Activated CD8-positive, alpha-beta memory T cell treated with anti-CD3 and anti-CD28 coated beads, Interleukin-2, amount 50 U/mL, for 24 hours (primary cell): Measurements from ENCODE around the gene CNST.
"Not testable (repeated sequence)": the region's sequence is repeated elsewhere in the genome, so short reads cannot be mapped to it uniquely, and the experiment has no call there.

Experiments
- DNase-seq: peaks from one replicate; pipeline ENCODE4 v3.0.0-alpha.2; 2020; ENCODE audit errors: extremely low read depth

The CNST gene

GRCh38 chr1:246583448-246584185 is 17.4 kb downstream of the CNST start:
- DNase-seq, result no peak

GRCh38 chr1:246587032-246587431 is 20.8 kb downstream of the CNST start:
- no peak for DNase-seq

- DNase-seq, result no peak
Observed at GRCh38 chr1:246587606-246588005, 21.4 kb downstream of the CNST start.

GRCh38 chr1:246588159-246588721 is 22.0 kb downstream of the CNST start:
- no peak for DNase-seq

GRCh38 chr1:246589919-246590318 is 23.7 kb downstream of the CNST start:
- DNase-seq, result not testable (repeated sequence)

GRCh38 chr1:246591047-246591446 is 24.8 kb downstream of the CNST start:
- DNase-seq, result no peak

- DNase-seq, result no peak
Observed at GRCh38 chr1:246591504-246591903, 25.2 kb downstream of the CNST start.

- DNase-seq, result no peak
Observed at GRCh38 chr1:246591958-246592357, 25.7 kb downstream of the CNST start.

- no peak for DNase-seq
Observed at GRCh38 chr1:246592695-246593094, 26.4 kb downstream of the CNST start.

GRCh38 chr1:246595146-246595545 is 28.9 kb downstream of the CNST start:
- no peak for DNase-seq

- DNase-seq, result no peak
Observed at GRCh38 chr1:246597340-246597739, 31.1 kb downstream of the CNST start.

- no peak for DNase-seq
Observed at GRCh38 chr1:246597971-246598370, 31.7 kb downstream of the CNST start.

- DNase-seq, result no peak
Observed at GRCh38 chr1:246599315-246599714, 33.1 kb downstream of the CNST start.

- DNase-seq, result no peak
Observed at GRCh38 chr1:246600579-246600978, 34.3 kb downstream of the CNST start.

GRCh38 chr1:246602194-246602593 is 35.9 kb downstream of the CNST start:
- DNase-seq, result no peak

GRCh38 chr1:246605231-246605630 is 39.0 kb downstream of the CNST start:
- DNase-seq, result not testable (repeated sequence)

- no peak for DNase-seq
Observed at GRCh38 chr1:246607462-246607861, 41.2 kb downstream of the CNST start.

- no peak for DNase-seq
Observed at GRCh38 chr1:246608616-246609376, 42.5 kb downstream of the CNST start.

- no peak for DNase-seq
Observed at GRCh38 chr1:246609632-246610031, 43.4 kb downstream of the CNST start.

GRCh38 chr1:246613096-246613758 is 47.0 kb downstream of the CNST start:
- no peak for DNase-seq

- no peak for DNase-seq
Observed at GRCh38 chr1:246617156-246617555, 50.9 kb downstream of the CNST start.

GRCh38 chr1:246617768-246618167 is 51.5 kb downstream of the CNST start:
- no peak for DNase-seq
